ENCODE measurements around the gene PEX10.

The PEX10 gene

GRCh38 chr1:2376261-2376741 is 36.1 kb downstream of the PEX10 start:
- H3K27ac ChIP-seq, result no peak overlapping the region
- TF ChIP-seq CTCF (conservative IDR thresholded peaks at IDR 0.05) (no peak), ZFX (IDR thresholded peaks at IDR 0.05) (no peak)

DNA sequence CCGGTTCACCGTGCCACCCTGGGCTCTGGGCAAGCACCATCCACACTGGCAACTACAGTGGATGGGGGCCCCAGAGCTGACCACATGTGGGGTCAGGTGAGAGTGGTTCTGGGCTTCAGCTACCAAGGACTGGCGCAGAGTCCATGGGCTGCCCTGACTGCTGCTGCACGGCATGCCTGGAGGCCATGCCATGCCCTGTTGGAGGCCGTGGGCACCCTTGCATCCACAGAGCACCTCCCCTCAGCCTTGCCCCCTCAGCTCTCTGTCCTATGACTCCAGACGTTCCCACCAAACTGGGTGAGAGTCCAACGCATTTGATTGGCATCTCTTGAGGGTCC is 36.5 kb downstream of the PEX10 start:
- TF ChIP-seq ZFX (IDR thresholded peaks at IDR 0.05) (no peak), CTCF (conservative IDR thresholded peaks at IDR 0.05) (no peak)
- no peak overlapping the region for H3K27ac ChIP-seq

DNA sequence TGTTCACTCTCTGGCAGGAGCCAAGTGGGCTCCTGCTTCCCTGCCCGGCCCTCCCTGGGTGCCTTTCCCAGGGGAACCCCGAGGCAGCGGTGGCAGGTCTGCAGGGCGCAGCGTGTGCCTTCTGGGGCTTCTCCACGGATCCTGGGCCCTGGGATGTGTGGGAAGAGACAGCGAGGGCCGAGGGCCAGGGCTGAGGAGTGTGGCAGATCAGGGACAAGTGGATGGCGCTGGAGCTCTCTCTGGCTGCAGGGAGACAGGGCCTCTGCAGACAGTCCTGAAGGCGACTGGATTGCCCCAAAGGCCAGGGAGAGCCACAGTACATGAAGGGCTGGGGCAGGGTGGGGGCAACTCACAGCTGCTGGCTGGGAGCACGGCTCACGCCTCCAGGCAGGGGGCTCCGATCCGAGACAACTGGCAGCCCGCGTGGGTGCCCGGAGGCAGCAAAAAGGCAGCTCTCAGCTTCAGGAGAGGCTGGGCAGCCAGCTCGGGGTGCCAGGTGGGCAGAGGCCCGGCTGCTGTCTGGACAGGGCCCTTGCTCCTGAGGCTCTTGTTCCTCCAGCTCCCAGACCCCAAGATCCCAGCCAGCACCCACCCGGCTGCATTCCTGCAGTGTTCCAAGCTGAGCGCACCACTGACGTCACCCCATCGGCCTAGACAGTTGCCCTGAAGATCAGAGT is 37.0 kb downstream of the PEX10 start:
- H3K27ac ChIP-seq, result no peak overlapping the region

DNA sequence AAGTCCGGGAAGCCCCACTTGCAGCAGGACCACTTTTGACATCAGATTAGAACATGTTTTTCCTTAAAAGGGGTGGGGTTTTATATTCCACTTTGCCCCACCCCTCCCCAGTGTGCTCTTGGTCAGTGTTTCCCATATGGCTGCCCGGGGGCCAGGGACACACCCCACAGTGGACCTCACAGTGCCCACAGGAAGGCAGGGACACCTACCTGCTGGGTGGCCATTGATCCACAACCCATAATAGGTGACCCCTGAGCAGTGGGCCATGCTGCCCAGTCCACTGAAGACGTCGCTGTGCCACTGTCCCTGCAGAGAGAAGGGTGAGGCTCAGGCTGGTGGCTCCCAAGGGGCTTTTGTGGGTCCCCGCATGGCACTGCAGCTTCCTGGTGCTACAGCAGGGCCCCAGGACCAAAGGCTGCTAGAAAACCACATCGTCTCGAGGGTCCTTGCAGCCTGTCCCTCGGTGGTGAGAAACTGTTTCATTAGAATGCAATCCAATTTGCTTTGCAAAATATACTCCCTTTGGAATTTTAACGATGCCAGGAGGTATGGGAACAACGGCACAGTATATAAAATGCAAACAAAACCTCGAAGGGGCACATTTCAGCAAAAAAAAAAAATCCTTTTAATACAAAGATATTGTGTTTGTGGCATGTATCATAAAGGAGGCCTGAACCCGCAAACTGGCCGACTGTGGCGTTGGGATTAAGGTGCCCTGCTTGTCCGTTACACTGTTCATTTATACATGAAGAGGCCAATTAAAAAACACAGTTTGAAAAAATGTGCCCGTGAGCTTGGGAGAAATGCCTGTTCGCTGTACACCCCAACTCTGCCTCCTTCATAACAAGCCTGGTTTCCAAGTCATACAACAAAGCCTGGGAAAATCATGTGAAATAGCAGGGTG is 37.9 kb downstream of the PEX10 start:
- no peak overlapping the region for H3K27ac ChIP-seq
- TF ChIP-seq CTCF (conservative IDR thresholded peaks at IDR 0.05) (no peak), ZFX (IDR thresholded peaks at IDR 0.05) (no peak)

More for the DNA sequence above, 37.0 kb downstream of the PEX10 start:
- no peak for TF ChIP-seq CTCF (conservative IDR thresholded peaks at IDR 0.05)
- no peak for TF ChIP-seq ZFX (IDR thresholded peaks at IDR 0.05)

GRCh38 chr1:2373551-2374251 is 38.7 kb downstream of the PEX10 start:
- no peak for TF ChIP-seq CTCF (conservative IDR thresholded peaks at IDR 0.05)
- no peak for TF ChIP-seq ZFX (IDR thresholded peaks at IDR 0.05)
- H3K27ac ChIP-seq, result no peak overlapping the region

GRCh38 chr1:2372551-2373490 is 39.5 kb downstream of the PEX10 start:
- no peak overlapping the region for H3K27ac ChIP-seq
- TF ChIP-seq CTCF (conservative IDR thresholded peaks at IDR 0.05) (no peak), ZFX (IDR thresholded peaks at IDR 0.05) (no peak)

All from C4-2B (cell line).